Nephron progenitor cell (in vitro differentiated cells): Measurements from ENCODE around the gene PCNX2.

ENCODE experiments used
- DNase-seq: peaks from one replicate; pipeline ENCODE4 v3.0.0; 2021
- H3K27ac Mint-ChIP-seq: 2 replicates; pipeline ENCODE4 v1.8.0; 2021; ENCODE audit warnings: mild to moderate bottlenecking, moderate library complexity, mixed read lengths
- H3K27me3 Mint-ChIP-seq: 2 replicates; pipeline ENCODE4 v1.8.0; 2021; ENCODE audit warnings: mild to moderate bottlenecking, low read depth, mixed read lengths; ENCODE audit not compliant: poor library complexity
- H3K36me3 Mint-ChIP-seq: 2 replicates; pipeline ENCODE4 v1.8.0; 2021; ENCODE audit warnings: low read depth, mixed read lengths
- H3K4me1 Mint-ChIP-seq: 2 replicates; pipeline ENCODE4 v1.8.0; 2021; ENCODE audit warnings: mixed read lengths
- H3K4me3 Mint-ChIP-seq: 2 replicates; pipeline ENCODE4 v1.8.0; 2021; ENCODE audit warnings: mild to moderate bottlenecking, moderate library complexity, mixed read lengths
- H3K9me3 Mint-ChIP-seq: 2 replicates; pipeline ENCODE4 v1.8.0; 2021; ENCODE audit warnings: mild to moderate bottlenecking, moderate library complexity, mixed read lengths
- CTCF ChIP-seq: fragments of 200-600 bp; sonication (generic); IDR thresholded peaks from 2 replicates; pipeline ENCODE4 v1.5.0; 2021; ENCODE audit warnings: antibody characterized with exemption

The PCNX2 gene

GRCh38 chr1:232999956-233000625 lies 295.4 kb downstream of the PCNX2 start:
- no peak overlapping the region for H3K4me3 Mint-ChIP-seq
- no peak for TF ChIP-seq CTCF
- H3K36me3 Mint-ChIP-seq = peaks cover 42% of the 10 kb centered on the region
- H3K27ac Mint-ChIP-seq = no peak overlapping the region
- peaks cover 15% of the 10 kb centered on the region for H3K4me1 Mint-ChIP-seq
- H3K9me3 Mint-ChIP-seq = peaks cover 13% of the 10 kb centered on the region
- no peak for DNase-seq
- peaks cover 9% of the 10 kb centered on the region for H3K27me3 Mint-ChIP-seq

GRCh38 chr1:232998646-232999045 lies 296.9 kb downstream of the PCNX2 start:
- Mint-ChIP-seq H3K4me1 (peaks cover 7% of the 10 kb centered on the region), H3K9me3 (peaks cover 27% of the 10 kb centered on the region), H3K27me3 (peaks cover 6% of the 10 kb centered on the region), H3K36me3 (peaks cover 57% of the 10 kb centered on the region), H3K27ac (no peak overlapping the region), H3K4me3 (no peak overlapping the region)
- no peak for TF ChIP-seq CTCF
- DNase-seq = no peak

- Mint-ChIP-seq H3K36me3 (peaks cover 62% of the 10 kb centered on the region), H3K4me3 (no peak overlapping the region), H3K9me3 (peaks cover 29% of the 10 kb centered on the region), H3K27ac (no peak overlapping the region), H3K4me1 (peaks cover 7% of the 10 kb centered on the region), H3K27me3 (peaks cover 6% of the 10 kb centered on the region)
- no peak for TF ChIP-seq CTCF
- DNase-seq = no peak
Observed at GRCh38 chr1:232998138-232998537, 297.4 kb downstream of the PCNX2 start.

DNA sequence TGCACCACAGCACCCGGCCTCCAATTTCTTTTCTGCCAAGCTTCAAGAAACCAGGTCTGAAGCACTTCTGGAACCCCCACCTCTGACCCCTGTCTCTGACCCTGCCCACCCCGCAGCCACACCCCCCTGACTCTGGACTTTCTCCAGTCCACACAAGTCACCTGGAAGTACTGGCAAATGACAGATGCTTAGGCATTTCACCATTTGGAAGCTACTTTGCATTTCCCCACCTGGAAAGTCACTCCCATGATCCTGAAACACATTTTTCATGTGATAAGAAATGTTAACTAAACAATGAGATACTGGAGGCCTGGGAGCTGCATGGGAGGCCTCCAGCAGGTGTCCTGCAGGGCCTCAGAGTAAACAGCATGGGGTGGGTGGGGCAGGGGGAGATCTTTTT lies 299.4 kb downstream of the PCNX2 start:
- no peak for DNase-seq
- no peak for TF ChIP-seq CTCF
- Mint-ChIP-seq H3K27me3 (peaks cover 6% of the 10 kb centered on the region), H3K4me1 (peaks cover 19% of the 10 kb centered on the region), H3K27ac (no peak overlapping the region), H3K9me3 (peaks cover 33% of the 10 kb centered on the region), H3K4me3 (no peak overlapping the region), H3K36me3 (peaks cover 74% of the 10 kb centered on the region)

- TF ChIP-seq CTCF = no peak
- peaks cover 71% of the 10 kb centered on the region for H3K36me3 Mint-ChIP-seq
- peaks cover 6% of the 10 kb centered on the region for H3K27me3 Mint-ChIP-seq
- H3K9me3 Mint-ChIP-seq = peaks cover 33% of the 10 kb centered on the region
- H3K27ac Mint-ChIP-seq = no peak overlapping the region
- H3K4me3 Mint-ChIP-seq = no peak overlapping the region
- peaks cover 23% of the 10 kb centered on the region for H3K4me1 Mint-ChIP-seq
- no peak for DNase-seq
Observed at GRCh38 chr1:232995189-232995588, 300.3 kb downstream of the PCNX2 start.

- H3K4me1 Mint-ChIP-seq = peaks cover 21% of the 10 kb centered on the region
- no peak for TF ChIP-seq CTCF
- peaks cover 33% of the 10 kb centered on the region for H3K9me3 Mint-ChIP-seq
- H3K27ac Mint-ChIP-seq = no peak overlapping the region
- DNase-seq = no peak
- no peak overlapping the region for H3K4me3 Mint-ChIP-seq
- H3K36me3 Mint-ChIP-seq = peaks cover 68% of the 10 kb centered on the region
- peaks cover 3% of the 10 kb centered on the region for H3K27me3 Mint-ChIP-seq
Observed at GRCh38 chr1:232993555-232993954, 302.0 kb downstream of the PCNX2 start.
